ENCODE data around the gene PTTG1IP.

Gene PTTG1IP

DNA sequence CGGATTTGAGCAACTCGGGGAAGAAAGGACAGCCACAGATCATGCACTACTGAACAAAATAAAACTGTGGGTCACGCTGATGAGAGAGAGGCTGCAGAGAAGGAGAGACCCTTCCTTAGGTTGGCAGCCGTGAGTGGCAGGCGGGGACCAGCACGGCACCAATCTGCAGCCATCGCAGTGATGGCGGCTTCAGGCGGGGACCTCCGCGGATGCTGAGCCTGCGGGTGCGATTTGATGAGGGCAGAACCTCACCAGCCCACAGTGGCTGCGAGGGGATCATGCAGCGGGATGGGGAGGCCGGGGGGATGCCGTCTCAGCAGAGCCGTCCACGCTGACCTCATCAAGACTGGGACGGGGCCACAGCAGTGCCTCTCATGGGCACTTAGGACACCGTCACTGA, 35.4 kb upstream of the PTTG1IP start:
- DNase-seq = no peak

- no peak for DNase-seq
Measured at GRCh38 chr21:44907966-44908895, 34.7 kb upstream of the PTTG1IP start.

- no peak for DNase-seq
Measured at GRCh38 chr21:44907225-44907965, 33.9 kb upstream of the PTTG1IP start.

DNA sequence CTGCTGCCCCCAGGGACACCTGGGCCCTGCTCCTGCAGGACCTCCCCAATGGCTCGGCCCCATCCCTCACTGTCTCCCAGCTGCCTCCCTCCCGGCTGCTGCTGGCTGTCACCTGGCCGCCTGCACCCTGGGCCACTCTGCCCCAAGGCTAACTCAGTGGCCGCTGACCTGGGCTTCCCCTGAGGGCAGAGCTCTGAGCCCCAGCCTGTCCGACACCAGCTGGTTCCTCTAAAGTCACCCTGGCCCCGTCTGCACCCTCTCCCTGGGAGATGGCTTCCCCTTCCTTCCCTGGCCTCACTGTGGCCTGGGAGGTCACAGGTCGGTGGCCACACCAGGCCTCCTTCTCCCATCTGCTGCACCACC, 32.2 kb upstream of the PTTG1IP start:
- DNase-seq = no peak

- no peak for DNase-seq
Measured at GRCh38 chr21:44905016-44905727, 31.7 kb upstream of the PTTG1IP start.

DNA sequence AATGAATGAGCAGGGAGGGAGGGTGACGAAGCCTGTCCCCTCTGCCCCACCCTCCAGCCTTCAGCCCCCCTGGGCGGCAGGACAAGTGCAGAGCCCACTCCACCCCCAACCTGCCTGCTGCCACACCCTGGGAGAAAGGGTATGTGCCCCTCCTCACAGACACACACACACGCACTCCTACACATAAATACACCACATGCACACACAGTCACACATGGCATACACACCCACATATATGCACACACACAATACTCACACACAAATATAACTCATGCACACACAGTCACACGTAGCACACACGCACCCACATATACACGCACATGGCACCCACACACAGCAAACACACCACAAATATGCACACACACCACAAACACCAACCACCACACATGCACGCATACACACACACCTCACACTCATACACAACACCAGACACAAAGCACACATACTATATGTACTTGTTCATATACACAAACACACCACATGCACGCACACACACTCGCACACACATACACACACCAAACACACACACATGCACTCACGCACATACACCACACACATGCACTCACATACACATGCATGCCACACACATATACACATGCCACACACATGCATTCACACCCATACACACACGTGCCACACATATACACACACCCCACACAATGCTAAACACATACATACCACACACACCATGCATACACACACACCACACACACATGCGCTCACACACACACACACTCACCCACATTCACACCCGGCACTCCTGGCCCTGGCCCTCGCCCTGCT, 30.8 kb upstream of the PTTG1IP start:
- no peak for DNase-seq

DNA sequence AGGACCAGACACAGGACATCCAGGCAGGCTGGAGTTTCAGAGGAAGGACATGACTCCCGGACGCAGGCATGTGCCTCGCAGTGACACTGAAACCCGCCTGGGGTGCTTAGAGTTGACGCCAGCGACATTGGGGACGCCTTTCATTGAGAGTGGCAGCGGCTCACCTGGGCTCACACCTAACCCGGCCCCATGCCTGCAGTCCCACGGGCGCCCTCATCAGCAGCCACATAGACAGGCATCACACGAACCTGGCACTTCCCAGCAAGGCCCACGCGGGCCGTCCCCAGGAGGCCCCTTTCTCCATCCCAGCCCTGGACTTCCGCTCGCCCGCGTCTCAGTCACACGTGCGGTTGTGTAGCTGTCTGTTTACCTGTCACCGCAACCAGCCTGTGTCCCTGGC, 30.2 kb upstream of the PTTG1IP start:
- DNase-seq = no peak

DNA sequence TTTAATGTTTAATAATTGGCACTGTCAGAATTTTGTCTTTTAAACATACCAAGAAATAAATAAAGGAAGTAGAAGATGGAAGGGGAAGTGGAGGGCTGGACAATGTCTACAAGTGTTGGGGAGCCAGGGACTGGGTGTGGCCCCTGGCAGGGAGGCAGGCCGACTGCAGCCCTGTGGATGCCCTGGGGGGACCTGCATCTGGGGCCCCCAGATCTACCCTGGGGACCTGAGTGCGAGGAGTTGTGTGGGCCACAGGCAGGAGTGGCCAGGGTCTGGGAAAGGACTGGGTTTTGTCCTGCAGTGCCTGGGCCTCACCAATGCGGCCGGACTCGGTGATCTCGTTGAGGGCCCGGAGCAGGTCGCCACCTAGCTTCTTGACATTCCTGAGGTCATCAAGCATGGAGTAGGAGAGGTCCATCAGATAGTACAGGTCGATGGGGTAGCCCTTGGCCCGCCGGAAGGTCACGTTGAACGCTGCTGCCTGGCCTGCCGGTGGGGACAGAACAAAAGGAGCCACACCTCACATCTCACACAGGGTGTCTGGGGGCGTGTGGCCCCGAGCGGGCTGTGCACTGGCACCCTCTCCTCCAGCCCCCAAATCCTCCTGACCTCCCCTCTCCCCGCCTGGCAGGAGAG, 29.7 kb upstream of the PTTG1IP start:
- DNase-seq = no peak

DNA sequence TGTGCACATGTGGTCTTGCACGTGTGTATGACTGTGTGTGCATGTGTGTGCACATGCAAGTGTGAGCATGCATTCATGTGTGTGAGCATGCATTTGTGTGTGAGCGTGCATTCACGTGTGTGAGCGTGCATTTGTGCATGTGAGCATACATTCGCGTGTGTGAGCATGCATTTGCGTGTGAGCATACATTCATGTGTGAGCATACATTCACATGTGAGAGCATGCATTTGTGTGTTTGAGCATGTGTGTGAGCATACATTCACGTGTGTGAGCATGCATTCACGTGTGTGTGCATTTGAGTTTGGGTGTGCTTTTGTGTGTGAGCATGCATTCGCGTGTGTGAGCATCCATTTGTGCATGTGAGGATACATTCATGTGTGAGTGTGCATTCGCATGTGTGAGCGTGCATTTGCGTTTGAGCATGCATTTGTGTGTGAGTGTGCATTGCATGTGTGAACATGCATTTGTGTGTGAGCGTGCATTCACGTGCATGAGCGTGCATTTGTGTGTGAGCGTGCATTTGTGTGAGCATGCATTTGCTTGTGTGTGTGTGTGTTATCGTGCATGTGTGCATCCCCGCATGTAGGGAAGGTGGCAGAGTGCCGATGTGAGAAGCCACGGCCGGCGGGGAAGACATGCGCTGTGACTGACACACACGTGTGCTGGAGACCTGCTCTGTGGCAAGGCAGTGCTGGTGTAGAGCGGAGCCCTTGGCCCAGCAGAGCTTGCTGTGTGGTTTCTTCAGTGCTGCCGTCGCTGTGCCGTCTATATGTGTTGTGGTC, 29.0 kb upstream of the PTTG1IP start:
- no peak for DNase-seq

DNA sequence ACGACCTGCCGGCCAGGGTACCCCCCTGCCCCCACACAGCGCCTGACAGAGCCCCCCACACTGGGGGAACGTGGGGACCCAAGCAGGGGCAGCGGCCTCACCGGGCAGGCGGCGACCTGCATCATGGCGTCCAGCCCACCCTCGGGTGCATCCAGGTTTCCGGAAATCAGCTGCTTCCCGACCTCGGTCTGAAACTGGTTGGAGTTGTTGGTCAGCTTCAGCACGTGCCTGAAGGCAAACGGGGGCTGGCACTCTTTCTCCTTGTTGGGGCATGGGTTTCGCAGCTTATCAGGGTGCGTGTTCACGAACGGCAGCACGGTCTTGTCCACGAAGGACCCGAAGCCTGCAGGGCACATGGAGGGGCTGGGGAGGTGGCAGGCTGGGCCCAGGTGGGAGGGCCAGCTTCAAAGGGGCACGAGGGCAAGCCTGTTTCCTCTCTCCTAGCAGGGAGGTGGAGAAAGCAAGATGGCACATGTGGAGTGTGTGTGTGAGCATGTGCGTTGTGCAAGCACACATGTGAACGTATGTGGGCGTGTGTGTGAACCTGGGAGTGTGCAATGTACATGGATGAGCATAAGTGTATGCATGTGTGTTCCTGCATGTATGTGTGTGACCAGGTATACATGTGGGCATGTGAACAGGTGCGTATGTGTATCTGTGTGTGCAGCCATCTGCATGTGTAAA, 28.0 kb upstream of the PTTG1IP start:
- no peak for DNase-seq

- DNase-seq = no peak
Measured at GRCh38 chr21:44900559-44901251, 27.2 kb upstream of the PTTG1IP start.

DNA sequence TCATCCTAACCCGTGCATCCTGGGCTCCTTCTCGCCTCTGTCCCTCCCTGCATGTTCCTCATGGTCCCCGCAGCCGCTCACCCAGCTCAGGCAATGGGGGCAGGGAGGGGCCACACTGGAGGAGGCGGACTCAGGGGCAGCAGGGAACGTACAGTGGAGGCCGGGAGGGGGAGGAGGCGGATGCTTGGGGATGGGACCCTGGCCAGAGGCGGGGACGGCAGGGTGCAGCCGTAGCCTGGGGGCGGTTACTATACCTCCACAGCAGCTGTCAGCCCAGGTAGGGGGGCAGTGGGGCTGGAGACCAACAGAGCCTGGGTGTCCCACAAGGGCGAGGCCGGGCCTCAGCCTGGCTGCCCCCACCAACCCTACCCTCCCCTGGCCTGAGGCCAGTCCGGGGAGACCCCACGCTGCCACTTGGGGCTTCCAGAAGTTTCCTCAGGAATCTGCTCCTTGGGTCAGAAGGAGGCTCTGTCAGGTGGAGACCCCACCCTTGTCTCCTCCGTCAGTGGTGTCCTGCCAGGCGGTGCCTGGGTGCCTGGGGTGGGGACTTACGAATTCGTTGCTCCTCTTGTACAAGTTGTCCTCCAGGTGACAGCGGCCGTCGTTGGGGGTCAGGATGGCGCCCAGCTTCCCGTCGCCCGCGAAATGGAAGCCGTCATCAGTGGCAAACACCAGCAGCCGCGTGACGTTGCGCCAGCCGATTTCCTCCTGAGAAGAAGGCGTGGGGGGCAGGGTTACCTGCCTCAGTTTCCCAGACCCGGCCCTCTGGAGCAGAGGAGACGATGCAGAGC, 26.5 kb upstream of the PTTG1IP start:
- no peak for DNase-seq

DNA sequence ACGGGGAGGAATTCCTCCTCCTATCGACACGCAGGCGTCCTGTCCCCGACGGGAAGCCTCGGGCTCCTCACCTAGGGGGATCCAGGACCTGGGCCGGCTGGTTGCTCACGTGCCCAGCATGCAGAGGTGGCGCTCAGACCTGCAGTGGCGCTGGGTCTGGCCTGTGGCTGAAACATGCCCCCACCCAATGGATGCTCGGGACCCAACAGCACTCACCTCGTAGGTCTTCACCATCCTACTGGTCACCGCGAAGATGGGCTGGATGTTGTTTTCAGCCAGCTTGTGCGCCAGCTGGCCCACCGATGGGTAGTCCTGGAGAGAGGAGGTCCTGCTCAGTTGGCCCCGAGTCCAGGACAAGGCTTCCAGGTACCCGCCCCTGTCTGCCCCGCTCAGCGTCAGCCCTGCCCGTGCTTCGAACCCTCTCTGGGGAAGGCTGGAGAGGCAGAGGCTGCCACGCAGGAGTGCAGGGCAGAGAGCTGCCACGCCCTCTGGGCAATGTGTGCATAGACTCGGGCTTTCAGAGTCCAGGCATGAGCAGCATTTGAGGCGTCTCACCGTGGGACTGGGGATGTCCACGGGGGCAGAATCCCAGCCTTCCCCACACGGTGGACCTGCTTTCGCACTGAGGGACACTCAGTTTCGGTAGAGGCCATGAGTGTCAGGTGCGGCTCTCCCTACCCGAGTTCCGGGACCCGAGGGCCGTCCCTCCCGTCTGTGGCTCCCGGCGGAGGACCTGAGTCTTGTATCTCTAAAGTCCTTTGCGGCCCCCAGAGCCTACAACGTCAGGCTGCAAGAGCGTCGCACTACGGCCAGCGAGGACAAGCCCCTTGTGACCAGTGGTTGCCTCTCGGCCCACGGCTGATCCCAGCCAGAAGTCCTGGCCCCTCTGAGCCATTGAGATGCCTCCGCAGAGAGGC, 25.6 kb upstream of the PTTG1IP start:
- DNase-seq = no peak

DNA sequence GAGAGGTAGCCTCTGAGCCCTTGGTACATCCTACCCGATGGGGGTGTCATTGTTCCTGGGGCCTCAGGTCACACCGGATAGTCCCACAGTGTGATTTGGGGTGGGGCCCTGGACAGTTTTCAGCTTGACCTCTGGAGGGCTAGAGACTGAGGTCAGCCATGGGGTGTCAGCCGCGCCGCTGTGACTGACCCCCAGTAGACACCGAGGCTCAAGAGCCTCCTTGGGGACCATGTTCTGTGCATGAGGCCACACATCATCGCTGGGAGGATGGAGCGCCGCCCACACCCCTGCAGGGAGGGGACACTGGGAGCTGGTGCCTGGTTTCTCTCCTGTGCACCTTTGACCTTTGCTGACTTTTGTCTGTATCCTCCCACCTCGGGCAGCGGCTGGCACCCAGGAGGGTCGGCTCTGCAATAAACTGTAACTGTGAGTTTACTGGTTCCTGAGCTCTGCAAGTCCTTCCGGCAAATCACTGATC, 24.6 kb upstream of the PTTG1IP start:
- DNase-seq = no peak

- no peak for DNase-seq
Measured at GRCh38 chr21:44897326-44898010, 24.0 kb upstream of the PTTG1IP start.

- no peak for DNase-seq
Measured at GRCh38 chr21:44896561-44897286, 23.2 kb upstream of the PTTG1IP start.

DNA sequence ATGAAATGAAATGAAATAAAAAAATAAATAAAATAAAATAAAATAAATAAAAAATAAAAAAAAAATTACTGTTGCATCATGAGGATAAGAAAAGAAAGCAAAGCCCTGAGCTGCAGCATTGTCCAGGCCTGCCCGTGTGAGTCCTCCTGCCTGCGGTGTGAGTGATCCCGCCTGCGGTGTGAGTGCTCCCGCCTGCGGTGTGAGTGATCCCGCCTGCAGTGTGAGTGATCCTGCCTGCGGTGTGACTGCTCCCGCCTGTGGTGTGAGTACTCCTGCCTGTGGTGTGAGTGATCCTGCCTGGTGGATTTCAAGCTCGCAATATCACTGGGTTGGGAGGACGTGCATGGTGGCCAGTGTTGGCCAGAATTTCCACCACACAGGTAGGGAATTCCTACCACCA, 22.4 kb upstream of the PTTG1IP start:
- DNase-seq = no peak

Measured in activated CD4-positive, CD25-positive, alpha-beta regulatory T cell treated with anti-CD3 and anti-CD28 coated beads, Interleukin-2, amount 50 U/mL, for 72 hours (primary cell).